ENCODE data around the gene KRTAP9-3.
"Not testable (repeated sequence)": the region's sequence is repeated elsewhere in the genome, so short reads cannot be mapped to it uniquely, and the experiment has no call there.

KRTAP9-3 gene

GRCh38 chr17:41251261-41251660 is 19.0 kb downstream of the KRTAP9-3 start:
- no peak for DNase-seq (ENCODE audit: low read depth in 2 of 2)

GRCh38 chr17:41254861-41255260 is 22.6 kb downstream of the KRTAP9-3 start:
- no peak for DNase-seq (ENCODE audit: low read depth in 2 of 2)

- not testable (repeated sequence) for DNase-seq (ENCODE audit: low read depth in 2 of 2)
These were observed 23.4 kb downstream of the KRTAP9-3 start, which contains the start of gene KRTAP9-9 for GRCh38 chr17:41255381-41256290. Gene KRTAP9-9 (plus strand): TSS chr17:41255384.

GRCh38 chr17:41256291-41256685 is 24.0 kb downstream of the KRTAP9-3 start:
- DNase-seq (ENCODE audit: low read depth in 2 of 2), result no peak

GRCh38 chr17:41258406-41258805 is 26.2 kb downstream of the KRTAP9-3 start:
- DNase-seq (ENCODE audit: low read depth in 2 of 2), result no peak

GRCh38 chr17:41263212-41263611 is 31.0 kb downstream of the KRTAP9-3 start:
- no peak for DNase-seq (ENCODE audit: low read depth in 2 of 2)

- no peak for DNase-seq (ENCODE audit: low read depth in 2 of 2)
These were observed 32.4 kb downstream of the KRTAP9-3 start for GRCh38 chr17:41264599-41264998.

- no peak for DNase-seq (ENCODE audit: low read depth in 2 of 2)
These were observed 32.8 kb downstream of the KRTAP9-3 start, which contains the start of gene KRTAP9-6 for GRCh38 chr17:41265078-41265477. Gene KRTAP9-6 (plus strand): TSS chr17:41265378. CDS start chr17:41265378, 0 bp downstream.

- DNase-seq (ENCODE audit: low read depth in 2 of 2), result no peak
These were observed 35.5 kb downstream of the KRTAP9-3 start for GRCh38 chr17:41267711-41268110.

- DNase-seq (ENCODE audit: low read depth in 2 of 2), result not testable (repeated sequence)
These were observed 39.1 kb downstream of the KRTAP9-3 start for GRCh38 chr17:41271323-41271722.

- DNase-seq (ENCODE audit: low read depth in 2 of 2), result no peak
These were observed 39.6 kb downstream of the KRTAP9-3 start for GRCh38 chr17:41271858-41272257.

GRCh38 chr17:41275648-41276190 is 43.5 kb downstream of the KRTAP9-3 start, which contains the start of gene KRTAP9-7:
Gene KRTAP9-7 (plus strand): TSS chr17:41275698. CDS start chr17:41275698, 0 bp downstream.
- not testable (repeated sequence) for DNase-seq (ENCODE audit: low read depth in 2 of 2)

GRCh38 chr17:41278176-41278955 is 46.1 kb downstream of the KRTAP9-3 start:
- DNase-seq (ENCODE audit: low read depth in 2 of 2), result no peak

Data from stimulated activated CD8-positive, alpha-beta memory T cell treated with anti-CD3 and anti-CD28 coated beads, Interleukin-2, amount 100 ng/mL, for 48 hours (primary cell).